NCI-H1930 (cell line): Measurements from ENCODE around the gene SGF29.
A peak's percentile ranks its signal among the peaks of the same experiment; 100 is the strongest.
"Not testable (repeated sequence)": the region's sequence is repeated elsewhere in the genome, so short reads cannot be mapped to it uniquely, and the experiment has no call there.

Experiments used
- DNase-seq, 2 experiments: peaks; one replicate each; lab custom pipeline; 2025; lab: John Stamatoyannopoulos, UW

Gene SGF29

DNA sequence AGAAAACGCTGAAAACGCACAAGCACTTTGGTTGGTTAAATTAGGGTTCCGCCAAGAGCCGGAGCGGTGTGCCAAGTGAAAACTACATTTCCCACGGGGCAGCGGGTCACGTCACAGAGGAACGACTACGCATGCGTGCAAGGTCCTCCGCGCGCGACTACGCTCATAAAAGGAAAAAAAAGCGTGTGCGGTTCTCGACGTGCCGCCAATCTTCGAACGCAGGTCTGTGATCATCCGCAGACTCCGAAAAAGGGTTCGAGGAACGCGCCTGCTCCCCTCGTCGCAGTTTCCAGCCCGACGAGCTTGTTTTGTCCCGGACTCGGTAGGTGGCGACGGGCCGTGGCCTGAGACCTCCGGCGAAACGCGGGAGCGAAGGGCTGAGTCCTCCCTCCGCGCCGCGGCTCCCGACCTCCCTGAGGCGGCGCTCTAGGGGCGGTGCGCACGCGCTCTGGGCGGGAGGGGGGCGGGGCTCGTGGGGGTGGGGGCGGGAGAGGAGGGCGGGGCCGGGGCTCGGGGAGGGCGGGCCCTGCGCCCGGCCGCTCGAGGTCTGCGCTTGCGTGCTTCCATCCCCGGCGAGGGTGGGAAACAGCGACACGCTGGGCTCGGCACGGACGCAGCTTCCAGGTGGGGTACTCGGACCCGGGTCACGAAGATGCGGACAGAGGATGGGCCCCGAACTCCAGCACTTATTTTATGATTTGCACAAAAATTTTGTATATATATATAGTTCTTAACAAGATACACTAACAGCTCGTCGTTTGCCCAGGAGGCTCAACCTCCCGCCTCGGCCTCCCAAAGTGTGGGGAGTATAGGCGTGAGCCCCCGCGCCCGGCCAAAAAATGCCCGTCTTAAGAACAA, at the start of gene SGF29:
Gene SGF29, plus strand, starts transcription at position 145 of the 858 bp plus-strand sequence. CDS start 27,150 bp downstream, outside the sequence.
- DNase-seq, result peak; percentile 93 to 96

DNA sequence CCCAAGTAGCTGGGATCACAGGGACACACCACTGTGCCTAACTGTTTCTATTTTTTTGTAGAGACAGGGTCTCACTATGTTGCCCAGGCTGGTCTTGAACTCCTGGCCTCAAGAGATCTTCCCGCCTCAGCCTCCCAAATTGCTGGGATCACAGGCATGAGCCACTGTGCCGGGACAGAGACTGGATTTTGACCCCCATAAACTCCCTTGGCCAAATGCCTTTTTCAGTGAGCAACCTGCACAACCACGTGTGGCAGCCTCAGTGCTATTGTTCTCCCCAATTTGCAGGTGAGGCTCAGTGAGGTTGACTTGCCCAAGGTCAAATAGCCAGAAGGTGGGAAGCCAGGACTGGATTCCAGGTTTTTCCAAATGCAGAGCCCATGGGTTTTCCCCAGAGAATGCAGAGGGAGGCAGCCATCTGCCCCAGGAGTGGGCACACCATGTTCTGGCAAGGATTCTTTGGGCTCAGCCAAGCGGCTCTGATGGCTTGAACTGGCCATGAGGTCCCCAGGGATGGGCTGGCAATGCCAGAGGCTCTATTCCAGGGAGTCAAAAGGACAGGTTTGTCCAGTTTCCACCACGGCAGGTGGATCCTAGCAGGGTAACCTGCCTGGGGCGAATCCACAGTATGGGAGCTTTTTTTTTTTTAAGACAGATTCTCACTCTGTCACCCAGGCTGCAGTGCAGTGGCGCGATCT, 48.9 kb upstream of the SGF29 start:
- DNase-seq, result no peak

DNA sequence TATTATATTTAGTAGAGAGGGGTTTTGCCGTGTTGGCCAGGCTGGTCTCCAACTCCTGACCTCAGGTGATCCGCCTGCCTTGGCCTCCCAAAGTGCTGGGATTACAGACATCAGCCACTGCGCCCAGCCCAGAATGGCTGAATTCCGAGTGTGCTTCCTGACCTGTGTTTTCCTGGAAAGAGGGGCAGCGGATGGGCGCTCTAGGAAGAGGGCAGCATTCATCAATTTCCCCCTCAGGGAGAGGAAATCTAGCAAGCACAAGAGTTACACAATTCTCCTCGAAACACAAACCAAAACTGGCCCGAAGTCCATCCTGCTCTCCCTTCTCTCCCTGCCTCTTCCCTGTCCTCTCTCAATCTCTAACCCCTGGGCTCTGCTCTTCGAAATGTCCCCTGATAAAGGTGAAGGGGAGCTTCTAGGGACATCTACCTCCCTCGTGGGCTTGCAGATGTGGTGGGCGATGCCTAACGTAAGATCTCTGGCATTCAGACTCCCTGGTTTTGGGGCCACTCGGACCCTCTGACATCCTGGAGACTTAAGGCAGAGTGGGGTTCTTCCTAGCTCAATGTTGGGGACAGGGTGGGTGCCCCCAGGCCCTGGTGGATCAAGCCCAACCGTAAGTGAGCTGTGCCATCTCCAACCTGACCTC, 48.1 kb upstream of the SGF29 start:
- no peak for DNase-seq

DNA sequence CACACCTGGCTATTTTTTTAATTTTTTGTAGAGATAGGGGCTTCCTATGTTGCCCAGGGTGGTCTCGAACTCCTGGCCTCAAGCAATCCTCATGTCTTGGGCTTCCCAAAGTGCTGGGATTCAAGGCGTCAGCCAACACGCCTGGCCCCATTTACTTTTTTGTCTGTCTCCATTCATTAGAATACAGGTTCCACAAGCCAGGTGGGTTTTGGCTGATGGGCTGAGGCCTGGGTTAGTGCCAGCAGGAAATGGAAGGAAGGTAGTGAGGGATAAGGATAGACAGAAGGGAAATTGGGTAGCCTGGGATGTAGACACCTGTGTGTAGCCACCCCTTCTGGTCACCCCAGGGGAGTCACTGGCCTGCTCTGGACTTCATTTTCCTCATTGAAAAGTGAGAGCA, 42.7 kb upstream of the SGF29 start:
- DNase-seq, result no peak

DNA sequence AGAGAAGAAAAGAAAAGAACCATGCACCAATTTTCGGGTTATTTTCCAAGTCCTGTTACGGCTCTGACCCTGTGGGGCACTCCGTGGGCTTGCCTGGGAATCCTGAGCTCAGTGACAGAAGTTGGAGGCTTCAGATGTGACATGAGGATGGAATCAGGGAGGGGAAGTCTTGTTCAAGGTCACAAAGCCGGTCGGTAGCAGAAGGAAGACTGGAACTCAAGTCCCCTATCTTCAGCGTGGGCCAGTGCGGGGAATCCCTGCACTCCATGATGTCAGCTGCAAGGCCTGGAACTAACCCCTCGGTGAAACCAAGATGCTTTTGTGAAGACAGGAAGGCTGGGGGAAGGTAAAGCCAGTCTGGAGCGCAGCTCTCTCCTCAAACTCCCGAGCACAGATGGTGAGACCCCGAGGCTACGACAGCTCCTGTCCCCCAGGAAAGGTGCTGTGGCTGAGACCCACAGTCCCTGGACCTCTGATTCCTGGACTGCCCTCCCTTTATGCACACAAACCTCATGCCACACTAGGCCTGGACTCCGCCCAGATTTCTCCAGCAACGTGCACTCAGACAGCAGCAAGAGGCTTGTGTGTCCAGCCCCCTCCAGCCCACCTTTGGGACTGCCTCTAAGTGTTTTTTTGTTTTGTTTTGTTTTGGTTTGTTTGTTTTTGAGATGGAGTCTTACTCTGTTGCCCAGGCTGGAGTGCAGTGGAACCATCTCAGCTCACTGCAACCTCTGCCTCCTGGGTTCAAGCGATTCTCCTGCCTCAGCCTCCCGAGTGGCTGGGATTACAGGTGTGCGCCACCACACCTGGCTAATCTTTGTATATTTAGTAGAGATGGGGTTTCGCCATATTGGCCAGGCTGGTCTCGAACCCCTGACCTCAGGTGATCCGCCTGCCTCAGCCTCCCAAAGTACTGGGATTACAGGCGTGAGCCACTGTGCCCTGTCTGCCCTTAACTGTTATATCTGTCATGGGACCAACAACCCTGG, 41.6 kb upstream of the SGF29 start:
- DNase-seq, result no peak

DNA sequence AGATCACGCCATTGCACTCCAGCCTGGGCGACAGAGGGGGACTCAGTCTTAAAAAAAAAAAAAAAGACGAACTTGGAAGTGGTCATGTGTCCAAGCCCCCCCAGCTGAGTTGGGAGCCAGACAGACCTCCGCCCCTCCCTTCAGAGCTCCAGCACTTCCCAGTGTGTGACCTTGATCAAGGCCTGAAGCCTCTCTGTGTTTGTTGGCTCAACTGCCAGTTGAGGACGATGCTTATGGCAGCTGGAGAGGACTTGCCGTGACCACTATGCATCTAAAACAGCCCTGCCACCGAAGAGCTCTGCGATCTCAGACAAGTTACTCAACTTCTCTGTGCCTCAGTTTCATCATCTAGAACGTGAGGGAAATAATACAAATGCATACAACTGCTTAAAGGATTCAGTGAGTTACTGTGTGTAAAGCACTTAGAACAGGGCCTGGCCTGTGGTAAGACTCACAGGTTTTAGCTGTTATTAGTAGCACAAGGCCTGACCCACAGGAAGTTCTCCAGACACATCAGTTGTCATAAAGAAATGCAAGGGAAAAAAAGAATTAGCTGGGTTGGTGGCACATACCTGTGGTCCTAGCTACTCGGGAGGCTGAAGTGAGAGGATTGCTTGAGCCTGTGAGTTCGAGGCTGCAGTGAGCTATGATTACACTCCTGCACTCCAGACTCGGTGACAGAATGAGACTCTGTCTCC, 40.1 kb upstream of the SGF29 start:
- DNase-seq, result no peak

DNA sequence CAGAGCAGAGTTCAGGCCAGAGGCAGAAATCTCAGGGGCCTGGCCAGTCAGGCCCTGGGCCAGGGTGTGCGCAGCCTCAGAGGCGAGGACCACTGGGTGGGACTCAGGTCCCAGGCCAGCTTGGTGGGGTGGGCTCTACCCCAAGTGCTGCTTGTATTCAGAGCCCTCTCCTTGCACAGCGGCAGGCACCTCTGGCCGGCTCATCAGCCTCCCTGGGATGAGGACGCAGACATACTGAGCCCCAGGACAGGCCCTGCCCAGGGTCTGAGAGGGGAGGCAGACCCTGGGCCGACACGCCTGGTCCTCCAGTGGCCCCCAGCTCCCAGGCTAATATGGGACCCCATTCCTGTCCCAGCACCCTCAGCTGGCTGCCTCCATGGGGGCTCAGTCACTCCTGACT, 39.5 kb upstream of the SGF29 start:
- no peak for DNase-seq

DNA sequence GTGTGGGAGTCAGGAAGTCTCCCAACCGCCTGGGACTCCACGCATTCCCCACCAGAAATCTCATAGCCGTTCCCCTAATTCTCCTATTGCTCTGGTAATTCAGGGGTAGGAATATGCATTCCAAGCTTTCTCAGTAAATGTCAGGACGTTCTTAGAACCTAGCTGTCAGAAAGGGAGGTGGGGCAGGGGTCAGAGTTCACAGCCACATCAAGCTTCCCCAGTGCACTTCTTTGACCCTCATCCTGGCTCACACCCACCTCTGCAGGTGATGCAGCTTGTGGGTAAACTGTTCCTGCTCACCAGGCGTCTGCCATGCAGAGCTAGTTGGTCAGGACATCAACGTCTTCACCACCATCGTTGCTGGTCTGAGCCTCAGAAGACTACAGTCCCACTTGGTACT, 33.0 kb upstream of the SGF29 start:
- no peak for DNase-seq

DNA sequence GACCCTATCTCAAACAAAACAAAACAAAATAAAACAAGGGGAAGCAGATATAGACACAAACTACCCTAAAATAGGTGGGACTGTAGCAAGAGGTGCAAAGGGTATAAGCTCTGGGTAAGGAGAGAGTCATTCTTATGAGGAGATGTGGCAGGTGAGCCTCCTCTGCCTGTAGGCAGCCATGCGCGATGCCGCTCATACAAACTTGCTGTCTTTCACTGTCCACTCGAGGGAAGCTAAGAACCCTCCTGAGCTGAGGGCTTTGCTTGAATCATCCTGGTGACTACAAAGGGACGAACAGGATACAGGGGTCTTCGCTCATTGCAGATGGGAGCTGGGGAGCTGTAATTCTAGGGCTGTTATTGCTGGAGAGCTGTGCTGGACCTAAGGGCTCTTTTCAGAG, 32.3 kb upstream of the SGF29 start:
- DNase-seq, result no peak

DNA sequence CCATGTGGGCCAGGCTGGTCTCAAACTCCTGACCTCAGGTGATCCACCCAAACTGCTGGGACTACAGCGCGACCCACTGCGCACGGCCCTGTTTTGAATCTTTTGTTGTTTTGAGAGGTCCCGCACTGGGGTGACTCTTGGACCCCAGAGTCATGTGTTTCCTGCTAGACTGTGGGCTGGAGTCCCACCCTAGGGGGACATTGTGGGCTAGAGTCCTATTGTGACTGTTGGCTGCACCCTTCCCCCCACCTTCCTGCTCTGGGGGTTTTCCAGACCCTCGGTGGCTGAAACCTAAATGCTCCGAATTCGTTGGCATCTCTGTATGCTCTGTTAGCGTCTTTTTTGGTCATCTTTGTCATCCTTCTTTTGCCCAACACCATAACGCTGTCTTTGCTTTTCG, 30.9 kb upstream of the SGF29 start:
- no peak for DNase-seq

DNA sequence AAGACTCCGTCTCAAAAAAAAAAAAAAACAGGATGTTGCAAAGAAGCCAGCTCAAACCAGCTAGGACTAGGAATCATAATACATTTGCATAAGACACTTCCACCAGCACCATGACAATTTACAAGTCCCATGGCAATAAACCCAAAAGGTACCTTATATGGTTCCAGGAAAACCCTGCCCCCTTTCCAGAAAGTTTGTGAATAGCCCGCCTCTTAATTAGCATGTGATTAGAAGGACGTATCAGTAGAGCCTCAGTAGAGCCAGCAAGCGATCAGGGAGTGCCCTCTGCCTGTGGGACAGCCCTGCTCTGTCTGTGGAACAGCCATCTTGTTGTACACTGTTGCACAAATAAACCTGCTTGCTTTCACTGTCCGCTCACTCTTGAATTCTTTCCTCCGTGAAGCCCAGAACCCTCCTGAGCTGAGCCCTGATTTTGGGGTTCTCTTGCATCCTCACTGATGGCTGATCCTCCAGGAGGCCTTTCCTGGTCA, 29.0 kb upstream of the SGF29 start:
- DNase-seq, result no peak

DNA sequence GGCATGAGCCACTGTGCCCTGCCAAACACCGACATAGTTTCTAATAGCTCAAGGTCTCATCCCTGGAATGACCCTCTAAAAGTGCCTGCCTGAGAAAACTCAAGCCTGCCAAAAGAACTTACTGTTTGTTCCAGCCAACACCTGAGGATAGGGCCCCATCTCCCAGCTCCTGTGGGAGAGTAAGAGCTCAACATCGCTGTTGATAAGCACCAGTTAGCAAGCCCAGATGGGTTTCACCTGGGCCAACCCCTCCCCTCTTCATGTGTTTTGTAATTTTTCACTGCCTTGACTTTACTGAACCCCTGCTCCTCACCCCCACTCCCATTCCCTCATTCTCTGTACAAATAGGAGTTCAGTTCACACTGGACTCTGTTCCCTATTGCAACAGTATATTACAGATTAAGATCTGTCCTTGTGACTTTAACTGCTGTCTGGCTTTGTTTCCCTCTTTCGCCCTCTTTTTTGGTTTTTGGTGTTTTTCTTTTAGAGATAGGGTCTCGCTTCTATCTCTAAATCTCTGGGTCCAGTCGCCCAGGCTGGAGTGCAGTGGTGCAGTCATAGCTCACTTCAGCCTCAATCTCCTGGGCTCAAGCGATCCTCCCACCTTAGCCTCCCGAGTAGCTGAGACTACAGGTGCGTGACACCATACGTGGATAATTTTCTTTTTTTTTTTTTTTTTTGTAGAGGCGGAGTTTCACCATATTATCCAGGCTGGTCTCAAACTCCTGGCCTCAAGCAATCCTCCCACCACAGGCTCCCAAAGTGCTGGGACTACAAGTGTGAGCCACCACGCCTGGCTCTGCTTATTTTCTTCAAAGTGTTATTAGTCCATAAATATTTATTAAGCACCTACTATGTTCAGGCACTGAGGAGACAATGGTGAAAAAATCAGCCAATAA, 27.3 kb upstream of the SGF29 start:
- DNase-seq, result no peak

DNA sequence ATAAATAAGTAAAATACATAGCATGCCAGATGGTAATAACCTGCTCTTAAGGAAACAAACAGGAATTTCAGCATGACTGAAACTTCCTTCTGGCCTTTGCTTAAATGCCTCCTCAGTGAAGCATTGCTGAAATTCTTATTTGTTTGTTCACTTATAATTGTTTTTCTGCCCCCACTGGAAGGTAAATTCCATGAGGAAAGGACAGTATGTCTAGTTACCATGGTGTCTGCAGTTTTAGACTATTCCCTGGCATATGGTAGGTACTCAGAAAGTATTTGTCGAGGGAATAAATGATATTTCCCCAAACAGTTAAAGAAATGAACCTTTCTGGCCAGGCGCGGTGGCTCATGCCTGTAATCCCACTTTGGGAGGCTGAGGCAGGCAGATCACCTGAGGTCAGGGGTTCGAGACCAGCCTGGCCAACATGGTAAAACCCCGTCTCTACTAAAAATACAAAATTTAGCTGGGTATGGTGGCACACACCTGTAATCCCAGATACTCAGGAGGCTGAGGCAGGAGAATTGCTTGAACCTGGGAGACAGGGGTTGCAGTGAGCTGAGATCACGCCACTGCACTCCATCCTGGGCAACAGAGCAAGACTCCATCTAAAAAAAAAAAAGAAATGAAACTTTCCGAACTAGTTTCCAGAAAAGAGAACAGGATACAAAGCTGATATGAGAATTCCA, 26.5 kb upstream of the SGF29 start:
- DNase-seq, result not testable (repeated sequence)

DNA sequence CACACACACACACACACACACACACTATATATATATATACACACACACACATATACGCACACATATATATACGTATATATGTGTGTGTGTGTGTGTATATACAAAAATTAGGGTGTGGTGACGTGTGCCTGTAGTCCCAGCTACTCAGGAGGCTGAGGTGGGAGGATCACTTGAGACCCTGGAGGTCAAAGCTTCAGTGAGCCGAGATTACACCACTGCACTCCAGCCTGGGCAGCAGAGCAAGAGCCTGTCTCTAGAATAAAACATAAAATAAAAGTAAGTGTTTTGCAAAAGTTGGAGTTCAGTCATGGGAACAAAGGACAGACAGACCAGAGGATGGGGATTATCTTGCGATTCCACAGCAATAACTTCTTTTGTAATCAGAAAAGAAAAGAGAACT, 25.7 kb upstream of the SGF29 start:
- no peak for DNase-seq

DNA sequence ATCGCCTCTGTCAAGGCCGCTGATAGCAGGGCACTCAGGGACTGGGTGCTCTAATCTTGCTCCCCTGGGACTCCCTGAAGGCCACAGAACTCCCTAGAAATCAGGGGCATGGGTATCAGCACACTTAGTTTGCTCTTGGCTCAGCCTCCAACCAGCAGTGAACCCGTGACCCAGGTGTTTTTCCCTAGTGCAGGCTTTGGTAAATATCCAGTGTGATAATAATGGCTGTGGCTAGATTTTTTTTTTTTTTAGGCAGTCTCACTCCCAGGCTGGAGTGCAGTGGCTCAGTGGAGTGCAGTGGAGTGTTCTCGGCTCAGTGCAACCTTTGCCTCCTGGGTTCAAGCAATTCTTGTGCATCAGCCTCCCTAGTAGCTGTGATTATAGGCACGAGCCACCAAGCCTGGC, 25.3 kb upstream of the SGF29 start:
- no peak for DNase-seq

DNA sequence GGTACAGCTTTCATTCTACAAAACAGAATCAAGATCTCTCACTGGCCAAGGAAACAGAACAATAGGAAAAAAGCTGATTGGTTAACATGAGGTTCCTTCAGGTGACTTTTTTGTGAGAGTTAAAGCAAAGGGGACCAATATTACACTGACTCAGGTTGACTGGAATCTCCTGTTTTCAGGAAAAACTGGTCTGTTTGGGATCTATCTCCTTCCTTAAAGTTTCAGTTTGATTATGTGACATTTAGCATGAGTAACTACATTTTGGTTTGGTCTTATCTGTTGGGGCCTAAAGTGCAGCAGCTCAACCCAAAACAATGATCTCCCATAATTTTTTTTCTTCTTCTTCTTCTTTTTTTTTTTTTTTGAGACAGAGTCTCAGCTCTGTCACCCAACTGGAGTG, 24.6 kb upstream of the SGF29 start:
- no peak for DNase-seq

DNA sequence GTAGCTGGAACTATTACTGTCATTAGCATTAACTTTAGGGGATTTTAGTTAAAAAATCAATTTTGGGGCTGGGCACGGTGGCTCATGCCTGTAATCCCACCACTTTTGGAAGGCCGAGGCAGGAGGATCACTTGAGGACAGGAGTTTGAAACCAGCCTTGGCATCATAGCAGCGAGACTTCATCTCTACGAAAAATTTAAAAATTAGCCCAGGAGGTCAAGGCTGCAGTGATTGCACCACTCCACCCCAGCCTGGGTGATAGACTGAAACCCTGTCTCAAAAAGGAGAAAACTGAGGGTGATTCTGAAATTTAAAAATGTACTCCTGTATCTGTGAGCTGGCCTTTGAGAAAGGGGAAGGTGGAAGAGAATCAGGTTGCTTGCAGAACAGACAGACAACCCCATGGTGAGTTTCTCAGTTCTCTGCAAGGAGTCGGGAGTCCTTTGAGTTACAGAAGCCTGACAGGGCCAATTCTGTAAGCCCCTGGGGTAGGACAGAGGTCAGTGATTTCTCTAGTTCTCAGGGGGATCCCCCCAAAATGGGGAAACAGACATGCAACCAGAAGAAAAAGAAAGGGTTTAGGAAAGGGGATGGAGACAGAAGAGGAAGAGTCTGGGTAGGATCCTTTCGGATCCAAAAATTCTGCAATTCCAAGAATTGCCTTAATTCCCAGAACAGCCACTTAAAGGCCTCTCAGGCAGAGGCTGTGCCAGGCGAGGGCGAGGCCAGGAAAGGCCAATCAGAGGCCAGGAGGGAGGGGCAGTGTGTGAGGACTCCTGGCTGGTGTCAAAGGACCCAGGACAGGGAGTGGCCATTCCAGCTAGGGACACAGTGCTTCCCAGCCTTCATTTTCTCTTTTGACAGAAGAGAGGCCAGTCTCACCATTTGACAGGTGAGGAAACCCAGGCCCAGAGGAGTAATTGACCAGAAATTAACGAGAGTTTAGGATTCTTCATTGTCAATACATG, 21.7 kb upstream of the SGF29 start:
- no peak for DNase-seq
